Natural killer cell (primary cell): Measurements from ENCODE around the gene MEF2A. TPM values are rescaled to one million over a fixed set of nuclear protein-coding genes. Genes with fewer than 3 reads are reported as not detected.

ENCODE experiments used
- ATAC-seq, 3 donors: fragments of 150-1000 bp in 2 of 3; fragments of 200-7000 bp in 1 of 3; cut with Tn5 transposase; 1 replicate in 1 of 3; 2 replicates in 2 of 3; pipeline ENCODE4 v1.10.0; 2021; ENCODE audit warnings: mild to moderate bottlenecking in 2 of 3, moderate library complexity in 2 of 3
- DNase-seq, 2 donors: peaks; one replicate each; pipeline versions ENCODE4 v3.0.0 to v3.0.0-alpha.2; 2013 to 2021; ENCODE audit warnings: mixed read lengths in 1 of 2
- H3K27ac ChIP-seq: one replicate; pipeline ENCODE4 v1.5.1; 2013; ENCODE audit warnings: mild to moderate bottlenecking, low read length
- H3K27me3 ChIP-seq: one replicate; pipeline ENCODE4 v1.6.1; 2013; ENCODE audit warnings: low read length; ENCODE audit not compliant: control insufficient read depth, insufficient read depth
- H3K36me3 ChIP-seq: one replicate; pipeline ENCODE4 v1.6.1; 2013; ENCODE audit warnings: low read length; ENCODE audit not compliant: control insufficient read depth, insufficient read depth
- H3K4me1 ChIP-seq: one replicate; pipeline ENCODE4 v1.6.1; 2013; ENCODE audit warnings: low read length; ENCODE audit not compliant: control insufficient read depth, insufficient read depth
- H3K4me3 ChIP-seq: one replicate; pipeline ENCODE4 v1.5.1; 2013; ENCODE audit warnings: low read length
- H3K9me3 ChIP-seq: one replicate; pipeline ENCODE4 v1.6.1; 2013; ENCODE audit warnings: low read length; ENCODE audit not compliant: control insufficient read depth, insufficient read depth
- H3K27ac Mint-ChIP-seq, 2 donors: one replicate each; pipeline ENCODE4 v1.8.0; 2022; ENCODE audit warnings: mild to moderate bottlenecking in 2 of 2, mixed read lengths in 2 of 2, moderate library complexity in 1 of 2
- H3K27me3 Mint-ChIP-seq, 2 donors: one replicate each; pipeline ENCODE4 v1.8.0; 2022; ENCODE audit warnings: low read depth in 2 of 2, mixed read lengths in 2 of 2
- H3K36me3 Mint-ChIP-seq: one replicate; pipeline ENCODE4 v1.8.0; 2022; ENCODE audit warnings: mixed read lengths
- H3K4me1 Mint-ChIP-seq, 2 donors: one replicate each; pipeline ENCODE4 v1.8.0; 2022; ENCODE audit warnings: mixed read lengths in 2 of 2
- H3K4me3 Mint-ChIP-seq: one replicate; pipeline ENCODE4 v1.8.0; 2022; ENCODE audit warnings: mild to moderate bottlenecking, moderate library complexity, mixed read lengths
- H3K9me3 Mint-ChIP-seq, 2 donors: one replicate each; pipeline ENCODE4 v1.8.0; 2022; ENCODE audit warnings: mixed read lengths in 2 of 2
- WGBS: methylation state at CpG from one replicate; pipeline ENCODE4 v1.1.7; 2013; ENCODE audit warnings: missing lambda C conversion rate; ENCODE audit not compliant: insufficient coverage; 5-methylcytosine and 5-hydroxymethylcytosine counted together
- intact Hi-C: fragments of 100-400 bp; cut with micrococcal nuclease; formaldehyde crosslinking; loops from one replicate; pipeline ENCODE4 v1.14.2; 2022
- total RNA-seq, 4 donors: library from RNA; stranded (reverse); fragments of 120-200 nt in 1 of 4; gene quantifications; one replicate each; pipeline versions ENCODE4 v1.2.3 to v1.2.4, GENCODE V29; 2013 to 2022
- TF ChIP-seq, protein P1 (sequence below): fragments of 200-600 bp; IDR thresholded peaks from one replicate; pipeline ENCODE4 v1.8.0; 2022; ENCODE audit warnings: antibody characterized with exemption

Gene MEF2A
- total RNA-seq, 3 donors from 2014 or later (not counting 1 experiment from before 2014, with no cell fraction given): 31.1 to 33.9 (median 33.6) TPM

GRCh38 chr15:99604865-99605264 lies 39.1 kb downstream of the MEF2A start:
- Mint-ChIP-seq H3K9me3 (no peaks in the 10 kb centered on the region), H3K27ac (no peak overlapping the region), H3K36me3 (peaks cover 8% of the 10 kb centered on the region), H3K27me3 (no peaks in the 10 kb centered on the region), H3K4me3 (no peak overlapping the region), H3K4me1 (peaks cover 52 to 59% of the 10 kb centered on the region in 2 donors)
- Histone ChIP-seq H3K4me3 (no peak overlapping the region), H3K27ac (no peak overlapping the region), H3K9me3 (no peaks in the 10 kb centered on the region), H3K36me3 (peaks cover 5% of the 10 kb centered on the region), H3K4me1 (peaks cover 11% of the 10 kb centered on the region), H3K27me3 (no peaks in the 10 kb centered on the region)
- DNase-seq: no peak
- no peak for ATAC-seq
- intact Hi-C loops: no loop called here
- 83% methylated on average over 6 of the region's 6 CpGs for WGBS
- TF ChIP-seq, protein P1, sequence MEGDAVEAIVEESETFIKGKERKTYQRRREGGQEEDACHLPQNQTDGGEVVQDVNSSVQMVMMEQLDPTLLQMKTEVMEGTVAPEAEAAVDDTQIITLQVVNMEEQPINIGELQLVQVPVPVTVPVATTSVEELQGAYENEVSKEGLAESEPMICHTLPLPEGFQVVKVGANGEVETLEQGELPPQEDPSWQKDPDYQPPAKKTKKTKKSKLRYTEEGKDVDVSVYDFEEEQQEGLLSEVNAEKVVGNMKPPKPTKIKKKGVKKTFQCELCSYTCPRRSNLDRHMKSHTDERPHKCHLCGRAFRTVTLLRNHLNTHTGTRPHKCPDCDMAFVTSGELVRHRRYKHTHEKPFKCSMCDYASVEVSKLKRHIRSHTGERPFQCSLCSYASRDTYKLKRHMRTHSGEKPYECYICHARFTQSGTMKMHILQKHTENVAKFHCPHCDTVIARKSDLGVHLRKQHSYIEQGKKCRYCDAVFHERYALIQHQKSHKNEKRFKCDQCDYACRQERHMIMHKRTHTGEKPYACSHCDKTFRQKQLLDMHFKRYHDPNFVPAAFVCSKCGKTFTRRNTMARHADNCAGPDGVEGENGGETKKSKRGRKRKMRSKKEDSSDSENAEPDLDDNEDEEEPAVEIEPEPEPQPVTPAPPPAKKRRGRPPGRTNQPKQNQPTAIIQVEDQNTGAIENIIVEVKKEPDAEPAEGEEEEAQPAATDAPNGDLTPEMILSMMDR: no peak

- Mint-ChIP-seq H3K4me1 (peaks cover 52 to 55% of the 10 kb centered on the region in 2 donors), H3K36me3 (peaks cover 2% of the 10 kb centered on the region), H3K27me3 (no peaks in the 10 kb centered on the region), H3K27ac (no peak overlapping the region), H3K4me3 (no peak overlapping the region), H3K9me3 (no peaks in the 10 kb centered on the region)
- Histone ChIP-seq H3K36me3 (peaks cover under 1% of the 10 kb centered on the region), H3K9me3 (no peaks in the 10 kb centered on the region), H3K4me1 (peaks cover 11% of the 10 kb centered on the region), H3K4me3 (no peak overlapping the region), H3K27ac (no peak overlapping the region), H3K27me3 (no peaks in the 10 kb centered on the region)
- ATAC-seq: no peak
- TF ChIP-seq, protein P1: no peak
- intact Hi-C loops: no loop called here
- no peak for DNase-seq
- 97% methylated on average over 6 of the region's 6 CpGs for WGBS
These were observed 39.7 kb downstream of the MEF2A start for GRCh38 chr15:99605490-99605931.

GRCh38 chr15:99605990-99606389 lies 40.2 kb downstream of the MEF2A start:
- ATAC-seq: no peak
- Mint-ChIP-seq H3K4me1 (peaks cover 56 to 57% of the 10 kb centered on the region in 2 donors), H3K36me3 (no peaks in the 10 kb centered on the region), H3K27me3 (no peaks in the 10 kb centered on the region), H3K9me3 (no peaks in the 10 kb centered on the region), H3K4me3 (no peak overlapping the region), H3K27ac (no peak overlapping the region)
- DNase-seq: no peak
- WGBS: 80% methylated on average over 3 of the region's 5 CpGs
- H3K4me1 ChIP-seq: peaks cover 11% of the 10 kb centered on the region
- H3K27ac ChIP-seq: no peak overlapping the region
- intact Hi-C loops: no loop called here
- TF ChIP-seq, protein P1: no peak
- no peaks in the 10 kb centered on the region for H3K9me3 ChIP-seq
- H3K36me3 ChIP-seq: no peaks in the 10 kb centered on the region
- H3K4me3 ChIP-seq: no peak overlapping the region
- H3K27me3 ChIP-seq: no peaks in the 10 kb centered on the region

DNA sequence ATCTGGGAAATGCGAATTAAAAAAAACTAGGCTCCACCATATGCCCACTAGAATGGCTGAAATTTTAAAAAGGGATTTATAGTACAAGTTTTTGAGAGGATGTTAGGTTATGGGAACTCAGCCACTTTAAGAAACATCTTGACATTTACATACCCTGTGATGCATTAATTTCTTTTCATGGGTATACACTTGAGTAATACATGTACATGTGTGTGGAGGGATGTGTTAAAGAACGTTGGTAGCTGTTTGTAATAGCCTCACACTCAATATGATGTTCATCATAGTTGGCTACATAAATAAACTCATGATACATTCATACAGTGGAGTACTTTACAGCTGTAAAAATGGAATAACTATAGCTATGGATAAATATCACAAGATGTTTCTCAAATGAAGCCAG lies 40.9 kb downstream of the MEF2A start:
- peaks cover 58% of the 10 kb centered on the region in 2 donors for H3K4me1 Mint-ChIP-seq
- WGBS: no CpG with 5 or more reads among the region's 2 CpGs
- Histone ChIP-seq H3K9me3 (no peaks in the 10 kb centered on the region), H3K27me3 (no peaks in the 10 kb centered on the region), H3K4me1 (peaks cover 11% of the 10 kb centered on the region), H3K27ac (no peak overlapping the region), H3K36me3 (no peaks in the 10 kb centered on the region), H3K4me3 (no peak overlapping the region)
- no peaks in the 10 kb centered on the region for H3K27me3 Mint-ChIP-seq
- DNase-seq (no peak), ATAC-seq (no peak)
- no peaks in the 10 kb centered on the region for H3K36me3 Mint-ChIP-seq
- no peak overlapping the region for H3K27ac Mint-ChIP-seq
- intact Hi-C loops: no loop called here
- H3K9me3 Mint-ChIP-seq: no peaks in the 10 kb centered on the region
- no peak overlapping the region for H3K4me3 Mint-ChIP-seq
- TF ChIP-seq, protein P1: no peak
